T-helper 17 cell (primary cell): ENCODE results near the gene SYT12. TPM values are rescaled to one million over a fixed set of nuclear protein-coding genes. Genes with fewer than 3 reads are reported as not detected.

ENCODE experiments used
- ATAC-seq: fragments of 150-1000 bp; cut with Tn5 transposase; 2 replicates; pipeline ENCODE4 v1.10.0; 2021; ENCODE audit warnings: mild to moderate bottlenecking, moderate library complexity
- DNase-seq, 3 donors: peaks; one replicate each; pipeline versions ENCODE4 v3.0.0 to v3.0.0-alpha.2; 2020 to 2021
- H3K9me3 ChIP-seq: one replicate; pipeline ENCODE4 v1.7.0; 2013; ENCODE audit warnings: low read length, mild to moderate bottlenecking; ENCODE audit not compliant: control insufficient read depth, poor library complexity, severe bottlenecking
- H3K27ac Mint-ChIP-seq: one replicate; pipeline ENCODE4 v1.8.0; 2022; ENCODE audit warnings: mild to moderate bottlenecking, moderate library complexity, mixed read lengths
- H3K27me3 Mint-ChIP-seq: one replicate; pipeline ENCODE4 v1.8.0; 2022; ENCODE audit warnings: mixed read lengths
- H3K36me3 Mint-ChIP-seq: one replicate; pipeline ENCODE4 v1.8.0; 2022; ENCODE audit warnings: low read depth, mixed read lengths
- H3K4me1 Mint-ChIP-seq: one replicate; pipeline ENCODE4 v1.8.0; 2022; ENCODE audit warnings: mild to moderate bottlenecking, mixed read lengths
- H3K4me3 Mint-ChIP-seq: one replicate; pipeline ENCODE4 v1.8.0; 2022; ENCODE audit warnings: mild to moderate bottlenecking, moderate library complexity, mixed read lengths
- total RNA-seq, 4 donors: library from RNA in 2 of 4; stranded (reverse) in 2 of 4; gene quantifications; one replicate each; pipeline ENCODE4 v1.2.3 and lab custom pipeline; 2022 to 2026

The SYT12 gene
- total RNA-seq, 2 donors from 2014 or later, result not detected

DNA sequence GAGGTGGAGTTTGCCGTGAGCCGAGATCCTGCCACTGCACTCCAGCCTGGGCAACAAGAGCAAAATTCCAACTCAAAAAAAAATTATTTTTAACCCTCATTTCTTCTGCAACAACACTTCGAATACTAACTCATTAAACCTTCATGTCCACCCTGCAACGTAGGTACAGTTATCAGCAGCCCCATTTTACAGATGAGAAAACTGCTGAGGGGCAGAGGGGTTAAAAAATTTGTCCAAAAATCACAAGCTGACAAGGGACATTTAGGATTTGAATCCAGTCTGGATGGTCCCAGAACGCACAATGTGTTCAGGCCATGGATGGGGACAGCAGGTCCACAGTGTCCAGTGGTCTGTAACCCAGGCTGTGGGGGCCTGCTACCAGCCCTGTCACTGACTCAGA, 62.7 kb downstream of the SYT12 start:
- H3K4me1 Mint-ChIP-seq, result peaks cover 6% of the 10 kb centered on the region
- H3K9me3 ChIP-seq, result no peaks in the 10 kb centered on the region
- DNase-seq (no peak), ATAC-seq (no peak)
- no peaks in the 10 kb centered on the region for H3K36me3 Mint-ChIP-seq
- H3K4me3 Mint-ChIP-seq, result no peak overlapping the region
- no peak overlapping the region for H3K27ac Mint-ChIP-seq
- peaks cover 5% of the 10 kb centered on the region for H3K27me3 Mint-ChIP-seq

DNA sequence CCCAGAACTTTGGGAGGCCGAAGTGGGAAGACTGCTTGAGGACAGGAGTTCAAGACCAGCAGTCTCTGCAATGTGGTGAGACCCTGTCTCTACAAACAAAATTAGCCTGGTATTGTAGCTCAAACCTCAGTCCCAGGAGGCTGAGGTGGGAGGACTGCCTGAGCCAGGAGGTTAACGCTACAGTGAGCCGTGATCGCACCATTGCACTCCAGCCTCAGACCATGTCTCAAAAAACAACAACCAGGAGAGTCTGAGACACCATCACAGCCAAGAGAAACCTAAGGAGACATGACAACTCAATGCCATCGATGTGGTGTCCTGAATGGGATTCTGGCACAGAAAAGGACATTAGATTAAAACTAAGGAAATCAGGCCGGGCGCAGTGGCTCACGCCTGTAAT, 67.8 kb downstream of the SYT12 start:
- ATAC-seq, result no peak
- no peaks in the 10 kb centered on the region for H3K36me3 Mint-ChIP-seq

GRCh38 chr11:67095214-67095507, 72.2 kb downstream of the SYT12 start:
- no peak for ATAC-seq
- no peaks in the 10 kb centered on the region for H3K9me3 ChIP-seq
- Mint-ChIP-seq H3K4me1 (peaks cover 8% of the 10 kb centered on the region), H3K27ac (no peak overlapping the region), H3K27me3 (no peaks in the 10 kb centered on the region), H3K4me3 (no peak overlapping the region), H3K36me3 (peaks cover 2% of the 10 kb centered on the region)
- DNase-seq, result no peak

More for the DNA sequence above, 67.8 kb downstream of the SYT12 start:
- Mint-ChIP-seq H3K4me3 (no peak overlapping the region), H3K27ac (no peak overlapping the region), H3K4me1 (no peaks in the 10 kb centered on the region), H3K27me3 (no peaks in the 10 kb centered on the region)
- H3K9me3 ChIP-seq, result no peaks in the 10 kb centered on the region
- no peak for DNase-seq

GRCh38 chr11:67098799-67099429, 76.0 kb downstream of the SYT12 start:
- no peak for DNase-seq
- peaks cover 14% of the 10 kb centered on the region for H3K4me1 Mint-ChIP-seq
- H3K4me3 Mint-ChIP-seq, result no peak overlapping the region
- no peak for ATAC-seq
- H3K9me3 ChIP-seq, result no peaks in the 10 kb centered on the region
- no peaks in the 10 kb centered on the region for H3K27me3 Mint-ChIP-seq
- H3K36me3 Mint-ChIP-seq, result peaks cover 2% of the 10 kb centered on the region
- peak overlapping the region; percentile 56 for H3K27ac Mint-ChIP-seq

DNA sequence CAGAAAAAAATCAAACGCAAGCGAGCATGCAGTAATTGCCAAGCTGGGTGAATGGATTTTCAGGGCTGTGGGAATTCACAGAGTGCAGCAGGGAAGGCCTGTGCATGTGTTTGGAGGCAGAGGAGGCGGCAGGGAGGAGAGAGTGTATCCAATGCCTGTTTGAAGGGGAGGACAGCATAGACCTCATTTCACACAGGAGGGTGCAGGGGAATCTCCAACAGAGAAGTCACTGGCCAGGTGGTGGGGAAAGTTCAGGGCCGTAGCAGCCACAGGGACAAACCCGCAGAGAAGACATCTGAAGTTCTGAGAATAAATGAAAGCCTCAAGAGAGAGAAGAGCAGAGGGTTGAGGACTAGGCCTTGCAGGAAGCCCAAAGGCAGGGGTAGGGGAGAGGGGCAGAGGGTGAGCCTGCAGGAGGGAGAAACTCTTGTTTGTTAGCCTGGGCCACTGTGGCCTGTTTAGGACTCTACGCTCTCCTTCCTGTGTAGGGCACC, 76.9 kb downstream of the SYT12 start:
- H3K27ac Mint-ChIP-seq, result peak overlapping the region; percentile 14
- H3K27me3 Mint-ChIP-seq, result no peaks in the 10 kb centered on the region
- H3K4me3 Mint-ChIP-seq, result no peak overlapping the region
- ATAC-seq, result no peak
- peaks cover 2% of the 10 kb centered on the region for H3K36me3 Mint-ChIP-seq
- peaks cover 18% of the 10 kb centered on the region for H3K4me1 Mint-ChIP-seq
- DNase-seq, result no peak
- no peaks in the 10 kb centered on the region for H3K9me3 ChIP-seq

Other genes with a start within 250 kb of the SYT12 start
- 10 to 100 TPM; 36.2 to 41.6 TPM for gene RCE1, start 179.7 kb upstream of the SYT12 start, total RNA-seq
- 1 to 10 TPM; 6.2 to 8.3 TPM for gene LRFN4, start 166.1 kb upstream of the SYT12 start, total RNA-seq
- 1 to 10 TPM; 5.8 to 7.4 TPM for gene PC, start 64.8 kb upstream of the SYT12 start, total RNA-seq
- gene C11orf86, start 47.8 kb upstream of the SYT12 start, total RNA-seq, result not detected
- not detected for gene RHOD, start 33.7 kb downstream of the SYT12 start, total RNA-seq
- 100 to 1,000 TPM; 366 to 425 TPM for gene KDM2A, start 96.1 kb downstream of the SYT12 start, total RNA-seq
- gene GRK2, start 243.3 kb downstream of the SYT12 start, total RNA-seq, result 100 to 1,000 TPM; 264 to 276 TPM